HCT116 (cell line): ENCODE data around the gene TIE1. TPM values are rescaled to one million over a fixed set of nuclear protein-coding genes. Genes with fewer than 3 reads are reported as not detected.

Experiments used
- ATAC-seq: fragments of 200-7000 bp; cut with Tn5 transposase; 2 replicates; pipeline ENCODE4 v1.9.1; 2020; ENCODE audit warnings: mild to moderate bottlenecking, moderate library complexity
- BruUV-seq: library from RNA; stranded (reverse); fragments of 400-500 nt; replicated peaks from 2 replicates; lab custom pipeline; 2021; lab: Mats Ljungman, UMichigan
- CTCF ChIA-PET: fragments of 300-600 bp; sonication (Branson Sonifier 250); formaldehyde crosslinking; loops from one replicate; lab custom pipeline; 2021; ENCODE audit warnings: antibody characterized with exemption; lab: Charles Lee
- POLR2A ChIA-PET: fragments of 300-600, 350-600 bp; sonication (Branson Sonifier 250); formaldehyde crosslinking; loops from one replicate; lab custom pipeline; 2021; ENCODE audit warnings: antibody characterized with exemption; lab: Charles Lee
- RAD21 ChIA-PET, 2 experiments: fragments of 300-600 bp; sonication (Branson Sonifier 250); formaldehyde crosslinking; loops; one replicate each; lab custom pipeline; 2023; ENCODE audit warnings: low total read pairs in 2 of 2; ENCODE audit not compliant: uncharacterized antibody in 2 of 2, unreplicated experiment in 2 of 2, low non-redundant PET in 1 of 2; lab: Charles Lee
- DNase-seq: peaks from one replicate; pipeline ENCODE4 v3.0.0-alpha.2; 2010; ENCODE audit warnings: low read depth, low spot score
- H2AFZ ChIP-seq: fragments of 200-600 bp; shearing (Covaris generic), sonication (generic); 2 replicates; pipeline ENCODE4 v1.6.1; 2017; ENCODE audit warnings: low read depth, mixed run types, mixed read lengths, antibody characterized with exemption, low read length; ENCODE audit not compliant: poor library complexity, severe bottlenecking
- H3K27ac ChIP-seq: 2 replicates; pipeline ENCODE4 v1.5.1; 2012; ENCODE audit warnings: low read depth, low read length
- H3K27me3 ChIP-seq: fragments of 200-600 bp; sonication (generic); 2 replicates; pipeline ENCODE4 v1.6.1; 2016; ENCODE audit warnings: mixed run types, low read length, mixed read lengths; ENCODE audit not compliant: insufficient read depth
- H3K36me3 ChIP-seq, 2 experiments: fragments of 200-500 bp in 1 of 2; fragments of 200-600 bp in 1 of 2; sonication (Bioruptor generic) in 1 of 2; sonication (generic) in 1 of 2; 2 replicates each; pipeline versions ENCODE4 v1.5.1 to v1.6.1; 2014 to 2016; ENCODE audit warnings: low read length in 2 of 2, inconsistent platforms in 1 of 2, mixed read lengths in 1 of 2, mixed run types in 1 of 2; ENCODE audit not compliant: insufficient read depth in 2 of 2, control insufficient read depth in 1 of 2
- H3K4me1 ChIP-seq, 2 experiments: fragments of 200-600 bp in 1 of 2; sonication (generic) in 1 of 2; 2 replicates each; pipeline versions ENCODE4 v1.5.1 to v1.6.1; 2012 to 2017; ENCODE audit warnings: low read length in 2 of 2, inconsistent platforms in 1 of 2, mild to moderate bottlenecking in 1 of 2, mixed read lengths in 1 of 2, mixed run types in 1 of 2, moderate library complexity in 1 of 2; ENCODE audit not compliant: insufficient read depth in 2 of 2, control insufficient read depth in 1 of 2
- H3K4me2 ChIP-seq: fragments of 200-600 bp; sonication (generic); 2 replicates; pipeline ENCODE4 v1.6.1; 2017; ENCODE audit warnings: mixed run types, low read length, mixed read lengths
- H3K4me3 ChIP-seq, 2 experiments: fragments of 200-600 bp in 1 of 2; sonication (generic) in 1 of 2; replicated peaks in 1 of 2; 2 replicates each; pipeline ENCODE4 v1.5.1; 2011 to 2016; ENCODE audit warnings: low read length in 2 of 2, control low read depth in 1 of 2, low read depth in 1 of 2, mild to moderate bottlenecking in 1 of 2, mixed read lengths in 1 of 2, mixed run types in 1 of 2
- H3K79me2 ChIP-seq: fragments of 200-600 bp; sonication (generic); 2 replicates; pipeline ENCODE4 v1.6.1; 2017; ENCODE audit warnings: mild to moderate bottlenecking, mixed run types, low read length, moderate library complexity, mixed read lengths; ENCODE audit not compliant: insufficient read depth
- H3K9ac ChIP-seq: fragments of 200-600 bp; sonication (generic); 2 replicates; pipeline ENCODE4 v1.6.1; 2016; ENCODE audit warnings: low read length, mixed read lengths
- H3K9me2 ChIP-seq: fragments of 200-600 bp; sonication (generic), shearing (Covaris generic); 2 replicates; pipeline ENCODE4 v1.6.1; 2017; ENCODE audit warnings: mixed run types, mild to moderate bottlenecking, moderate library complexity; ENCODE audit not compliant: insufficient read depth
- H3K9me3 ChIP-seq, 2 experiments: fragments of 200-500 bp in 1 of 2; fragments of 200-600 bp in 1 of 2; sonication (Bioruptor generic) in 1 of 2; sonication (generic) in 1 of 2; 2 replicates each; pipeline ENCODE4 v1.6.1; 2014 to 2017; ENCODE audit warnings: low read length in 2 of 2, mixed read lengths in 2 of 2, inconsistent platforms in 1 of 2, low read depth in 1 of 2, mild to moderate bottlenecking in 1 of 2, mixed run types in 1 of 2, moderate library complexity in 1 of 2; ENCODE audit not compliant: control insufficient read depth in 1 of 2, insufficient read depth in 1 of 2
- H4K20me1 ChIP-seq: fragments of 200-600 bp; sonication (generic), shearing (Covaris generic); 2 replicates; pipeline ENCODE4 v1.6.1; 2017; ENCODE audit warnings: mixed run types, mild to moderate bottlenecking, moderate library complexity; ENCODE audit not compliant: insufficient read depth
- ATF3 ChIP-seq: IDR thresholded peaks from 2 replicates; pipeline ENCODE4 v1.6.1; 2012
- CBX3 ChIP-seq: IDR thresholded peaks from 2 replicates; pipeline ENCODE4 v1.6.1; 2012; ENCODE audit warnings: low read depth
- CEBPB ChIP-seq: IDR thresholded peaks from 2 replicates; pipeline ENCODE4 v1.6.1; 2012; ENCODE audit warnings: low read depth
- CTCF ChIP-seq, 3 experiments: fragments of 200-600 bp in 1 of 3; sonication (generic) in 1 of 3; IDR thresholded peaks in 2 of 3; conservative IDR thresholded peaks in 1 of 3; 2 replicates each; pipeline ENCODE4 v1.5.1; 2012 to 2017; ENCODE audit warnings: low read depth in 2 of 3, low read length in 2 of 3, antibody characterized with exemption in 1 of 3, borderline replicate concordance in 1 of 3, control low read depth in 1 of 3, mild to moderate bottlenecking in 1 of 3, mixed read lengths in 1 of 3, mixed run types in 1 of 3, moderate library complexity in 1 of 3; ENCODE audit not compliant: insufficient read depth in 1 of 3
- EGR1 ChIP-seq: IDR thresholded peaks from 2 replicates; pipeline ENCODE4 v1.6.1; 2012; ENCODE audit warnings: low read depth
- ELF1 ChIP-seq: IDR thresholded peaks from 2 replicates; pipeline ENCODE4 v1.6.1; 2012; ENCODE audit warnings: low read depth, borderline replicate concordance
- EZH2 ChIP-seq: fragments of 200-600 bp; sonication (generic); IDR thresholded peaks from 2 replicates; pipeline ENCODE4 v1.6.1; 2017; ENCODE audit warnings: antibody characterized with exemption, mixed run types
- FOSL1 ChIP-seq: IDR thresholded peaks from 2 replicates; pipeline ENCODE4 v1.6.1; 2012; ENCODE audit warnings: low read depth
- JUND ChIP-seq: IDR thresholded peaks from 2 replicates; pipeline ENCODE4 v1.6.1; 2012
- MAX ChIP-seq: IDR thresholded peaks from 2 replicates; pipeline ENCODE4 v1.6.1; 2012
- RAD21 ChIP-seq: IDR thresholded peaks from 2 replicates; pipeline ENCODE4 v1.6.1; 2012; ENCODE audit warnings: low read depth, mild to moderate bottlenecking
- REST ChIP-seq: IDR thresholded peaks from 2 replicates; pipeline ENCODE4 v1.6.1; 2012; ENCODE audit warnings: low read depth
- SIN3A ChIP-seq: IDR thresholded peaks from 2 replicates; pipeline ENCODE4 v1.6.1; 2012; ENCODE audit warnings: low read depth
- SP1 ChIP-seq: IDR thresholded peaks from 2 replicates; pipeline ENCODE4 v1.6.1; 2012; ENCODE audit warnings: low read depth
- TCF7L2 ChIP-seq: IDR thresholded peaks from 2 replicates; pipeline ENCODE4 v1.7.0; 2011; ENCODE audit warnings: borderline replicate concordance, inconsistent platforms; ENCODE audit not compliant: insufficient read depth, insufficient read length; ENCODE audit errors: extremely low read depth
- YY1 ChIP-seq: IDR thresholded peaks from 2 replicates; pipeline ENCODE4 v1.6.1; 2011; ENCODE audit warnings: low read length, low read depth, moderate library complexity, mild to moderate bottlenecking; ENCODE audit not compliant: insufficient replicate concordance; ENCODE audit errors: extremely low read depth
- ZFX ChIP-seq: fragments of 450-650 bp; IDR thresholded peaks from 2 replicates; pipeline ENCODE4 v1.6.1; 2017
- ZNF274 ChIP-seq: fragments of 200-500 bp; sonication (Bioruptor generic); IDR thresholded peaks from 2 replicates; pipeline ENCODE4 v1.6.1; 2014; ENCODE audit warnings: mild to moderate bottlenecking, low read depth, low read length, inconsistent platforms
- intact Hi-C: fragments of 100-400 bp; cut with micrococcal nuclease; formaldehyde crosslinking; loops from 2 replicates; pipeline ENCODE4 v1.10.0; 2022
- total RNA-seq: library from RNA; stranded (reverse); gene quantifications from one replicate; pipeline ENCODE4 v1.2.1, GENCODE V29; 2021; ENCODE audit not compliant: unreplicated experiment

Gene TIE1
- total RNA-seq, 1 experiment from 2014 or later: not detected

GRCh38 chr1:43306688-43307457 is 6.1 kb downstream of the TIE1 start:
- Histone ChIP-seq H3K27me3 (no peaks in the 10 kb centered on the region), H3K9ac (no peak overlapping the region), H3K4me2 (no peak overlapping the region), H3K4me1 (peaks cover 0 to 7% of the 10 kb centered on the region in 2 experiments; a peak in 1 of 4 replicates), H4K20me1 (no peaks in the 10 kb centered on the region), H3K9me3 (no peaks in the 10 kb centered on the region), H3K36me3 (no peaks in the 10 kb centered on the region), H3K79me2 (no peaks in the 10 kb centered on the region), H2AFZ (no peak overlapping the region), H3K4me3 (no peak overlapping the region)
- ChIA-PET CTCF (no interaction called here), RAD21 (no interaction called here), POLR2A (no interaction called here)
- no TSS peak for BruUV-seq
- intact Hi-C loops: no loop called here
- TF ChIP-seq ELF1 (no peak), YY1 (no peak), EZH2 (no peak), MAX (no peak), RAD21 (no peak), SIN3A (no peak), REST (no peak), JUND (no peak), CEBPB (no peak), ATF3 (no peak), ZFX (no peak), CBX3 (no peak), TCF7L2 (no peak), FOSL1 (no peak), CTCF (IDR thresholded peaks at IDR 0.05 in 2 of 3, conservative IDR thresholded peaks at IDR 0.05 in 1 of 3; ENCODE audit: borderline replicate concordance in 1 of 3, insufficient read depth in 1 of 3, low read depth in 2 of 3, low read length in 2 of 3) (no peak), SP1 (no peak), EGR1 (no peak), ZNF274 (no peak)
- TF ChIP-seq, all 23 proteins: peak for 0
- Histone ChIP-seq H3K27ac (no peak overlapping the region), H3K9me2 (no peaks in the 10 kb centered on the region)
- ATAC-seq: no peak
- no peak for DNase-seq
